GM21381 (cell line): Measurements from ENCODE around the gene ECHS1.

ENCODE experiments used
- ATAC-seq: cut with Tn5 transposase; IDR thresholded peaks from one replicate; pipeline ENCODE4 v1.9.1; 2021; ENCODE audit warnings: mild to moderate bottlenecking, moderate library complexity; ENCODE audit not compliant: unreplicated experiment

ECHS1 gene

DNA sequence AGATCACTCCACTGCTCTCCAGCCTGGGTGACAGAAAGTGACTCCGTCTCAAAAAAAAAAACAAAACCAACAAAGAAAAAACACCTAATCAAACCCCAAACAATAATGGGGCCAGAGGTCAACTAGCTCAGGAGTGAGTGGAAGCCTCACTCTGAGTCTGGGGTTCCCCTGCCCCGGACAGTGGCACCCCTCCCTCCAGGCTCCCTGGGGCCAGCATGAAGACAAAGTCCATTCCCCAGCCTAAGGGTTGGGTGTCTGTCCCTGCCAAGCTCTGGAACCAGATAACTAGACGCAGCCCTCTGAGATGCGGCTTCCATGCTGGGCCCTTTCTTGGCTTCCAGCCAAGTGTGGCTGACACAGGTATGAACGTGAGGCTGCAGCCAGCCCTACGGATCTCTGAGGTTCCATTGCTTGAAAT lies 13.6 kb downstream of the ECHS1 start:
- no peak for ATAC-seq

DNA sequence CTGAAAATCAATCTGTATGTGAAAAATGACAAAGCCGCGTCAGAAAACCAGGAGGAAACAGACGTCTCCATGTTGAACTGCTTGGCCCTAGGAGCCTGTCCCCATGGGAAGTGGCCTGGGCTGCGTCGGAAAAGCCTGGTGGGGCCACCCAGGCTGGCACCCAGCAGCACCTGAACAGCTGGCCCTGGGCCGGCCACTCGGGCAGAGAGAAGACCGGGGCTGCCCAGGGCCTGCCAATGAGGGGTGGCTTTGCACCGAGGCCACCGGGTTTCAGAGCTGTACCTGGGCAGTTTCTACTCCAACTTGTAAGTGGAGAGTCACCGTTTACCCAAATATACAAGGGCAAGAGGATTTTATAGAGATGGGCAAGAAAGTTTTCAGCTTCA lies 14.2 kb downstream of the ECHS1 start:
- no peak for ATAC-seq

DNA sequence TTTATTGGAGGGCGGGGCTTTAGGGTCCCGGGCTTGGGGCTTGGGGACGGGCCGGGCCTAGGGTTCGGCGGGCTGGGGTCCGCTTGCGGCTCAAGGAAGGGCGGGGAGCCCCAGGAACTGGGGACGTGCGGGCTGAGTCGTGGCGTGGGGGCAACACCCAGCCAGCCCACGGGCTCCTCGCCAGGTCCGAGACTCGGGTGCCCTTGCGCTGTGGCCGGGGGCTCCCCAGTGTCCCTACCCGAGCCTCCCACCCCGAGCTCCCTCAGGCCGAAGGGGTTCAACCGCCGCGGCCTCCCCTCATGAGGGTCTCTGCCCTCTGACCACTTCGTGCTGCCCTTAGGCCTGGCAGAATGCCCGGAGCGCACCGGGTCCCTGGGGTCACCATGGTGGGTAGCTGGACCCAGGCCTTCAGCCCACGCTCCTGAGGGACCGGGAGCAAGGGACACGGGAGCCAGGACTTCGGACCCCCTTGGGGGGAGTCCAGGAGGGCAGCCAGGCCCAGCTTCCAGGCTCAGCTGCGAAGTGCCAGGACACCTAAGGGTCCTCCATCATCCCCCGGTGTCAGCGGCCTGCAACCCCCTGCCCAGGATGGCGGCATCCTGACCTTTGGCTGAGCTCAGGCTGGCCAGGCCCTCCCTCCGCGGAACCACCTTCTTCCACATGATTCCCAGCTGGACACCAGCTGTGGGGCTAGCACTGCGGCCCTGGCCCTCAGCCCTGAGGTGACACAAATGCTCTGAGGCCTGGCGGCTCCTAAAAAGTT lies 14.8 kb downstream of the ECHS1 start:
- no peak for ATAC-seq

DNA sequence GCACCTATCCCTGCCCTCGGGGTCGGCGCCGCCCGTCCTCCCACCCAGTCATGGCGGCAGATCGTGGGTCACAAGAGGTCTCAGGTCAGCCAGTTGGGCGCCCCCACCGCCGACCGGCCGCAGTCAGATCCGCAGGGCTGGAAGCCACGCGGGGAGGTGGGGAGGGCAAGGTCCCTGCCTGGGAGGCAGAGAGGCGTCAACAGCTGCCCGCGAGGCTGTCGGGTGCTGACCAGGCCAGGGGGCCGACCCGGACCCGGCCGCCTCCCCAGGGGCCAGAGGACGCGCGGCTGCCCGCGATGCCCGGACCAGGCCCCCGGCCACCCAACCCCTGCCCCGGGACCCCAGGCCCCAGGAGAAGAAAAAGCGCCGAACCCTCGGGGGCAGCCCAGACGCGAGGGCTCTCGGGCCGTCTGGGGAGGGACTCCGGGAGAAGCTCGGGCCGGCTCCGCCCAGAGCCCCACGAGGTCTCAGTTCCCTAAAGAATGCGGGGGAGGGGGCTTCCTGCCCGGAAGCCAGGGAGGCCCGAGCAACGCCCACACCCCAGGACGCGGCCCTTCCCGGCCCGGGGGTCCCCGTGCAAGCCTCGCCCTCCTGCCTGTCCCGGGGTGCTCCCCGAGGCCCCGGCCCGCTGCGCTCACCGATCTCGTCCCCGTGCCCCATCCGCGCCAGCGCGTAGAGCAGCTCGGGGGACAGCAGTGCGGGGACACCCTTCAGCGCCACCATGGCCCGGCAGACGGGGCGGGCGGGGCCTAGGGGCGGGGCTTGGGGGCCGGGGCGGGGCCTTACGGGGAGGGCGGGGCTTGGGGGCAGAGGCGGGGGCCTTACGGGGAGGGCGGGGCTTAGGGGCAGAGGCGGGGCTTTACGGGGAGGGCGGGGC lies 15.6 kb downstream of the ECHS1 start, which contains the start of gene FUOM:
Gene FUOM (minus strand): TSS at position 735 of the 877 bp plus-strand sequence. CDS start 12 bp downstream, at position 723.
- ATAC-seq, result peak; percentile 68

DNA sequence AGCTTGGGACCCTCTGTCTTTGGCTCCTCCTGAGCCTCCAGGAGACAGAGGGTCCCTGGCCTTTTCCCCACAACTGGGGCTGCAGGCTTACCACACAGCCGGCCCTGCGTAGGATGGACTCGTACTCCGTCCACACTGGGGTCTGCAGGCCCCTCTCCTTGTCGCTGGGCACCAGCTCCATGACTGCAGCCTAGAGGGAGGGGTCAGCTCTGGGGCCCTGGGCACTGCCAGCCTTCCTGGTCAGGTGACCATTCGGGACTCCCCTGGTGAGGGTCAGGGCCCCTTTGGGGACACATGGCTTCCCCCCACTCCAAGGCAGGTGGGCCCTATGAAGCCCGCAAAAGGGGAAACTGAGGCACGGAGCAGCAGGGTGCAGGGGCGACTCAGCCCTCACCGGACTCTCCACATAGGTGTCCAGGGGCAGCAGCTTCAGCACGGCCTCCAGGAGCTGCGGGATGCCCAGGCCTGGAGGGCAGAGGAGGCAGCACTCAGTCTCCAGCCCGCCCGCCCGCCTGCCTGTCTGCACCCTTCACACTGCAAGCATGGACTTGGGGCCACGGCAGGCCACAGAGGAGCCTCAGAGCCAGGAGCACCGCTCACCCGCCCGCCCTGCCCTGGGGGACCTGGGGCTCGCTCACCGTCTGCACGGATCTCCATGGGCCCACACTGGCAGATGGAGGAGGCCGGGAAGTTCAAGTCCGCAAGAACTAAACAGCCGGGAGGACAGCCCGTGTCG lies 16.4 kb downstream of the ECHS1 start:
- ATAC-seq, result no peak

DNA sequence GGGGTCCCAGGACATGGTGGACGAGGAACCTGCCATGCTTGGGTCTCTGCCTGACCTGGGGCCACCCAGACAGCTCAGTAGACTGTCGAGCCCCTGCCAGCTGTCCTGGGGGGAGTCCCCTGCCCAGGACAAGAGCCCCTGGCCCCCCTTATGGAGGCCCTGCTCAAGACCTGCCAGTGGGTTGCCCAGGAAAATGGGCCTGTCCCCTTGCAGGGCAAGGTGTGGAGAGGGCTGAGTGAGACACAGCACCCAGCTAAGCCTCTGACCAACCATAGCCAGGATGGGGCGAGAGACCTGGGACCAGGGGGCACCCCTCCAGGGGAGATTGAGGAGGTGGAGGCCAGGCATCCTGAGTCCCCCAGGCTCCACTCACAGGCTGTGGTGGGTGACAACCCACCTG lies 17.2 kb downstream of the ECHS1 start:
- ATAC-seq, result no peak

DNA sequence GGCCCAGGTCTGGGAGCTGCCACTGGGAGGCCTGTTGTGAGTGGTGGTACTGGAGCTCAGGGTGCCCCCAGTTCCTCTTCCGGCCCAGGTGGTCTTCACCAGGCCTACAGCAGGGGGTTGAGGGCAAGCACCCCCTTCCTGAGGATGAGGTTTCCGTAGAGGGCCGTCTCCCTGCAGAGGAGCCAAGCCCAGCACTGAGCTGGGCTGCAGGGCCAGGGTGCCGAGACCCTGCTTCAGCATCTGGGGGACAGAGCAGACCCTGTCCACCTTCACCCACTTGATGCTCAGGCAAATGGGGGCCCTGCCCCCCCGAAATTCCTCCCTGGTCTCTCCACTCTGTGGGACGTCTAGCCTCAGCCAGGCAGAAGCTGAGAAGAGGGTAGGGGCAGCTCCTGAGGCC lies 17.9 kb downstream of the ECHS1 start:
- no peak for ATAC-seq

DNA sequence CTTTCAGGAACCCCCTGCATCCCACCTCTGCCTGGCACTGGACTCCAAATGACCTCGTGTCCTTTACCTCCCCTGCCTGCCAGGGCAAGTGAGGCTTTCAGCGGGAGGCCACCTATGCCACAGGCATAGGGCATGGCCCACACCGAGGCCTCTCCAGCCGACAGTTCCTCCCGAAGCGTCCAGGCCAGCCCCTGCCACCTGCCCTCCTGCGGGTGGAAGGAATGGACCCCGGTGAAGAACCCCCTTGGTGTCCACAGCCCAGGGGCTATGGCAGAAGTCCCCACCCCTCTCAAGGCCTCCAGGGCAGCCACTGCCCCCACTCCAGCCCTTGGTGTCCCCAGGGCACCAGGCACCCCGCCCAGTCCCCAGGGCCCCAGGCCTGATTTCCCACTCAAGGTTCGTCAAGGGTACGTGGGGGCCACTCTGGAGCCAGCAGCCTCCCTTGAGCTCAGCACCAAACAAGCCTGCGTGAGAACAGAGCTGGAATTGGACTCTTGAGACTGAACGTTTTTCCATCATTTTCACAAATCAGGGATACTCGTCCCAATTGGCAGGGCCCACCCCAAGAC lies 18.4 kb downstream of the ECHS1 start:
- no peak for ATAC-seq

DNA sequence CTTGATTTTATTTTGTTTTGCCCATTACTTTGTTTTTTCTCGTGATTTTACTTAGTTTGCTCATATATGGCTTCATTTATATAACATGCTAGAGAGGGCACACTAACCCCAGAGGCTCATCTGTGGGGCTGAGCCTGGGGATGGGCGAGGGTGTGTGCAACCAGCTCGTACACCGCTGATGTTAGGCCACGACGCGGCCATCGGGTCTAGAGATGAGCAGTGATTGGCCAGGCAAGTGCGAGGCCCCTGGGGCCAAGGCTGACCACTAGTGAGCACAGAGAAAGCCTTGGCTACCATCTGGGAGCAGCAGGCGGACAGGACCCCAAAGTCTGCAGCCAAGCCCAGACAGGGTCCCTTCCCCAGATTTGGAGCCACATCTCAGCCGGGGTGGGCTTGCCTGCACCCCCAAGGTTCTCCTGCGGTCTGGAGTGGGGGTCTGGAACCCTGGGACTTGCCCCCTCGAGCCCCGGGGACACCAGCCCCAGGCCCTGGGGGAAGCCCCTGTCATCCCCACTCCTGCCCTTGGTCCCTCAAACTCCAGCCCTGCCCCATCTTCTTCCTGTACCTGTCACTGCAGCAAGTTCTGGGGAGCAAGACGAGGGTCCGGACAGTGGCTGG lies 19.1 kb downstream of the ECHS1 start:
- no peak for ATAC-seq

DNA sequence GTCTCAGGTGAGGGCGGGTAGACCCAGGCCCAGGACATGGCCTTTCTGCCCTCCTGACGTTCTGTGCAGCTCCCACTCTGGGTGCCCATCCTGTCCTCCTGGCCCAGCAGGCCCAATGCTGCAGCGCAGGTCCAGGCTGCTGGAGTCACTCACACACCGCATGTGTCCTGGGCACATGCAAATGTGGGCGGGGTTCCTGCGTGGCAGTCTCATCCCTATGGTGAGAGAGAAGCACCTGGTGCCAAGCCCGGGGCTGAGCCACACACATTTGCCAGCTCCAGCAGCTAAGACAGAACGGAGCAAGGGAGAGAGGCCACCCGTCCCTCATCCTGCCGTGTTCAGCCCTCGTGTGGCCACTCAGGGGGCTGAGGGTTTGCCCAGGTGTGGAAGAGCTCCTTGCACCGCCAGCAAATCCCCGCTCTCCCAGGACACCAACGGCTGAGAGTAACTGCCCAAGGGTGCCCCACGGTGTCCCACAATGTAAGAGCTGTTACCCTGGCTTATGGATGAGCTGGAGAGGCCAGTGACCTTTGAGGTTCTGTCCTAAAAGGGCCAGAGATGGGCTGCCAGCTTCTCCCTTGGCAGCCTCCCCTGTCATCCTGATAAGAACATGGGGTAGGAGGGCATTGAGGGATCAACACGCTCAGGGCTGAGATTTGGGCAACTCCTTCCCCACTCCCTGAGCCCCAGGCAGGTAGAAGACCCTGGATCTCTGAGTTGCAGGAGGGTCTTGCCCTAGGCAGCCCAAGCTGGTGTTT lies 19.8 kb downstream of the ECHS1 start:
- no peak for ATAC-seq

DNA sequence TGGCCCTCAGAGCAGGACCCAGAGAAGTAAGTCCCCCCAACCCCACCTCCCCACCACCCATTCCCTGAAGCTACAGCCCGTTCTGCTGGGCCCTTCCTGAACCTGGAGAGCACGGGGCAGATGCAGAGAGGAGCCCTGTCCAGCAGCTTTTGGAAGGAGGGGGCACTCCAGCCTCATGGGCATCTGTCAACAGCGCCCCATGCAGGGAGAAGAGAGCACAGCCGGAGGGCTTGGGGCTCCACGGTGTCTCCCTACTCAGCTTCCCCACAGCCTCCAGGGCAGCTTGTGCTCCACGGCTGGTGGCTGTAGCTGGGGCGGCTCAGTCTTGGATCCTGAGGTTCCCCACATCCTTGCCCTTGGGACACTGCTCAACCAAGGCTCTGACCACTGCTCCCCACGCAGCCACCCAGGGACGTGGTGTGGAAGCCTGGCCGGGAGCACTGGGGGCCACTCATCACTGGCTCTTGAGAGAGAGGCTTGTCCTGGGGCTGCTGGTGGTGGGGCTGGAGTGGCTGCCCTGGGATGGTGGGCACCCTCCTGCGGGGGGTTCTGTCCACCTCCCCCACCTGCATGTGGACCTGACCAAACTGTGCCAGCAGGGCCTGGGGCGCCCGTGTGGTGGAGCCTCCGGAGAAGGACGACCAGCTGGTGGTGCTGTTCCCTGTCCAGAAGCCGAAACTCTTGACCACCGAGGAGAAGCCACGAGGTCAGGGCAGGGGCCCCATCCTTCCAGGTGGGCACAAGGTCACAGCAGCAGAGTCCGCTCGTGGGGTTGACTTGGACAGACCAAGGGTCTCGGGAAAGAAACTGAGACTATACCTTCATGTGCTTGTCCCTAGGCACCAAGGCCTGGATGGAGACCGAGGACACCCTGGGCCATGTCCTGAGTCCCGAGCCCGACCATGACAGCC lies 21.5 kb downstream of the ECHS1 start:
- ATAC-seq, result no peak

DNA sequence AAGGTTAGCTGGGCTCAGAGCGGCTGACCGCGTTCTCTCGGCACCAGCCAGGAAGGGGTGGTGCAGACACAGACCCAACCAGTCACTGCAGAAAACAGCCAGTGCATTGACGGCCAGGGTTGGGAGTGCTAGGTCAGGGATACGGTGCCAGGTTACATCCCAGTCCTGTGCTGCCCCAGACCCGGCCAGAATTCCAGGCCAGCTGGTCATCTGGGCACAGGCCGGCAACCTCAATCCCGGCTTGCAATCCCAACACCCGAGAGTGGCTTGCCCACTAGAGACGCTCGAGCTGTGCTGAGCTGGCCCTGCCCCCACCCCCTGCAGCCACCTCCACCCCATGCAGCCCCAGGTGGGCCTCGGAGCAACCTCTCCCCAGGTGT lies 22.2 kb downstream of the ECHS1 start:
- ATAC-seq, result no peak

DNA sequence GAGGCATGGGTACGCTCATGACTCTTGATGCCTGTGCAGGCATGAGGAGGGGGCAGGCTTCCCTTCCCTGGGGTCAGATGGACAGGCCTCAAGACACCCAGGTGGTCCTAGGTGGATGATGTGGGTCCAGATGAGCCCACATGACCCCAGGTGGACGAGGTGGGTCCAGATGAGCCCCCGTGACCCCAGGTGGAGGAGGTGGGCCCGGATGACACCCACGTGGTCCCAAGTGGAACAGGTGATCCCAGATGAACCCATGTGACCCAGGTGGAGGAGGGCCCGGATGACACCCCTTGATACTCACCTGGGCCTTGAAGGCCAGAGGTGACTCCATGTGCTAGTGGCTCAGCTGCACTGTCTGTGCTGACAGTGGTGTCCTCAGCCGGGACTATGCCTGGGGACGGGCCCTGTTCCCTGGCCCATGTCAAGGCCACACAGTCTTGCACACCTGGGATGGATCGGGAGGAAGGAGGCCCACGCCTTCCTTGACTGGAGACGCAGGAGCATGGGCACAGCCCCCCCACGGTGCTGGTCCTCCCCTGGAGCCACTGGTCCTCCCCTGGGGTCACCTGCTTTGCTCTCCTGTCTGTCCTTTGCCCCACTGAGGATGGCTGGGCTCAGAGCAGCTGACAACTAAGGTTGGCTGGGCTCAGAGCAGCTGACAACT lies 22.7 kb downstream of the ECHS1 start:
- no peak for ATAC-seq

DNA sequence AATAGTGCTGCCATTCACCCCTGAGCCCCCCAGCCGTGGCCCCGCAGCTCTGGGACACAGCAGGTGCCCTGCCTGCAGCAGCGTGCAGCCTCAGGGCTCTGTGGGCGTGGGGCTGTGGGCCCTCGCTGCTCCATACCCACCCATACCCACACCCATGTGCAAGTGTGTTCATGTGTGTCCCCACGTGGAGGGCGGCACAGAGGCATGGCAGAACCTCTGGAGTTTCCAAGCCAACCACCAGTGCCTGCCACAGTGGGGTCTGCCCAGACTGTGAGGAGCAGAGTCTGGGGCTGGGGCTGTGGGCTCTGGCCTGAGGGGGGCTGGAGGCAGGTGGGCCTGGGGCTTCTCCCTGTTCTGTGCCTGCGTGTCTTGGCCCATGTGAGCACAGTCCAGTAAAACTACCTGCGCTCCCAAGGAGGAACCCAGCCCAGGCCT lies 23.6 kb downstream of the ECHS1 start:
- no peak for ATAC-seq

DNA sequence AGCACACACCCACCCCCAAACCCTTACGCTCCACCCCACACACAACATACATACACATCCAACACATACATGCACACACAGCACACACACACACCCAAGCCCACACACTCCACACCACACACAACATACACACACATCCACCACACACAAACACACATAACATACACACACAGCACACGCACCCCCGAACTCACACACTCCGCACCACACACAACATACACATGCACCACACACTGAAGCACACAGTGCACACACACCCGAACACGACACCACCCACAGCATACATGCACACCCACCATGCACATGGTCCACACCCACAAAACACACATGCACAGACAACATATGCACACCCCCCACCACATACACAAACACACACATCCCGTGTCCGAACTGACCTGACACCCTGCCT lies 24.0 kb downstream of the ECHS1 start:
- ATAC-seq, result no peak

DNA sequence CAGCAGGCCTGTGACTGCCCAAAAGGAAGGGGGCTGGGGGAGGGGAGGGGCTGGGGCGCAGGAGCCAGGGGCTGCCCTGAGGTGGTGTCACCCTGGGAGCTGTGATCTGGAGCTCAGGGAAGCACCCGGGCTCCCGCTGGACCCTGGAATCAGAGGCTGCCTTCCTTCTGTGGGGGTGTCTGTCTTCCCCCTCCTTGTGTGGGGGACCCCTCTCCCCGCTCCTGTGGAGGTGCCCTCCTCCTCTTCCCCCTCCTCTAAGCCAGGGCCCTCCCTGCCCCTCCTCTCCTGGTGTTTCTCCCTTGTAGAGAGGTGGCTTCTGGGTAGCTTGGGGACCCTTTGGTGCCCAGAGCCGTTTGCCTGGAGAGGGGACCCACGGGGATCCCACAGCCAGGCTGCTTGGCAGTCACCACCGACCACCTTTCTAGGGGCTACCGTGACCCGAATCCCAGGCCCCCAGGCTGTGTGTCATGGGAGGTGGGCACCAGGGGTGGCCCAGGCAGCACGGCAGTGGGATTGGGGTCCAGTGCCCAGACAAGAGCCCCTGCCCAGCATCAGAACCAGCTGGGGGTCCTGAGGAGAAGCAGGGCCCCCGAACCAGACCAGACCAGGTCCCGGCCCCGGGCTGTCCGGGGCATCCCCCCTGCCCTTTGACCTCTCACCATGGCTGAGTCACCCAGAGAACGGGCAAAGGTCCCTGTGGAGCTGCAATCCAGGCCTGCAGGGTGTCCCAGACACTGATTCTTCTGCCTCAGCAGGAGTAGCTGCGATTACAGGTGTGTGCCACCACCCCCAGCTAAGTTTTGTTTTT lies 25.2 kb downstream of the ECHS1 start:
- ATAC-seq, result no peak

DNA sequence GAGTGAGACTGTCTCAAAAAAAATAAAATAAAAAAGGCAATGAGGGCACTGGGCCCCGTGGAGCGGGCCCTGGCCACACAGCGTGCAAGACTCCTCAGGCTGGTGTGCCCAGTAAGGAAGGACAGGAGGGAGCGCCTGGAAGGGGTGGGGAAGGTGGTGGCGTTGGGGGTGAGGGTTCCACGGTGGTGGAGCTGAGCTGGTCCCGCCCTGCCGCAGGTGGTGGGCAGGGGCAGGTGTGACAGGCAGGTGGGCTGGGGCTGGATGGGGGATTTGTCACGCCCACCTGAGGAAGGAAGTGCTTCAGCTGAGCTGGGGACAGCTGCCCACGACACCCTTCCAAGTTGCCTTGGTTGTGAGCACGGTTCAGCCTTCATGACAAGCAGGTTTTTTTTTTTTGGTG lies 26.7 kb downstream of the ECHS1 start:
- ATAC-seq, result no peak

DNA sequence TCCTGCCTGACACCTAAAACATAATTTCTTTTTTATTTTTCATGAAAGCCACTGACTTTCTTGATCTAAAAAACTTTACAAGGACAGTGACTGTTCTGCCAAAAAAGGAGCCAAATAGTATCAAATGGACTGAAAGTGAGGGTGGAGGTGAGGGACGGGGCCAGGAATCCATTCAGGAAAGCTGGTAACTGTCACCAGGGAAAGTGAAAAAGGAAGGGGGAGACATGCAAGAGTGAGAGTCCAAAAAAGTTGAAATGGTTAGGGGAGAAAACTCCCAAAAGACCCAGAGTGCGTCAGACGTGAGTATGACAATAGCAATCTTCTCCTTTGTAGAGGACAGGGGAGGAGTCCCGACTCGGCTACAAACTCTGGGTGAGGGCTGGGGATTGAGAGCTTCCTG lies 28.9 kb downstream of the ECHS1 start:
- no peak for ATAC-seq
